Neuronal stem cell (in vitro differentiated cells): ENCODE measurements around the gene ATXN10.

Experiments
- DNase-seq: peaks from one replicate; pipeline ENCODE4 v3.0.0-alpha.2; 2013; ENCODE audit warnings: low spot score
- H2AFZ ChIP-seq: one replicate; pipeline ENCODE4 v1.6.1; 2013; ENCODE audit warnings: mild to moderate bottlenecking, low read length, inconsistent platforms
- H2AK5ac ChIP-seq: 2 replicates; pipeline ENCODE4 v1.6.1; 2013; ENCODE audit warnings: low read depth, mild to moderate bottlenecking, inconsistent platforms, low read length, moderate library complexity, mixed read lengths
- H2BK120ac ChIP-seq: 2 replicates; pipeline ENCODE4 v1.6.1; 2013; ENCODE audit warnings: low read depth, mild to moderate bottlenecking, inconsistent platforms, low read length, moderate library complexity, mixed read lengths
- H2BK12ac ChIP-seq: one replicate; pipeline ENCODE4 v1.6.1; 2013; ENCODE audit warnings: low read length, inconsistent platforms
- H2BK15ac ChIP-seq: 2 replicates; pipeline ENCODE4 v1.6.1; 2013; ENCODE audit warnings: mild to moderate bottlenecking, low read length, inconsistent platforms, mixed read lengths
- H2BK5ac ChIP-seq: one replicate; pipeline ENCODE4 v1.6.1; 2013; ENCODE audit warnings: inconsistent platforms, mild to moderate bottlenecking, low read length, moderate library complexity
- H3K14ac ChIP-seq: one replicate; pipeline ENCODE4 v1.6.1; 2013; ENCODE audit warnings: low read length, inconsistent platforms
- H3K18ac ChIP-seq: 2 replicates; pipeline ENCODE4 v1.6.1; 2013; ENCODE audit warnings: low read length, inconsistent platforms
- H3K23ac ChIP-seq: 2 replicates; pipeline ENCODE4 v1.6.1; 2013; ENCODE audit warnings: low read depth, mild to moderate bottlenecking, mixed read lengths, low read length, inconsistent platforms; ENCODE audit not compliant: poor library complexity
- H3K27ac ChIP-seq: replicated peaks from 3 replicates; pipeline ENCODE4 v1.5.1; 2013; ENCODE audit warnings: low read length, inconsistent platforms
- H3K27me3 ChIP-seq, 3 experiments: 2 replicates each; pipeline ENCODE4 v1.6.1; 2013; ENCODE audit warnings: low read length in 3 of 3, mild to moderate bottlenecking in 2 of 3, inconsistent platforms in 1 of 3, low read depth in 1 of 3, mixed read lengths in 1 of 3, moderate library complexity in 1 of 3; ENCODE audit not compliant: control insufficient read depth in 3 of 3, insufficient read depth in 3 of 3
- H3K36me3 ChIP-seq, 2 donors: replicated peaks in 1 of 2; 2 replicates each; pipeline ENCODE4 v1.6.1; 2013; ENCODE audit warnings: low read length in 2 of 2; ENCODE audit not compliant: control insufficient read depth in 2 of 2, insufficient read depth in 2 of 2
- H3K4ac ChIP-seq: 2 replicates; pipeline ENCODE4 v1.6.1; 2013; ENCODE audit warnings: inconsistent platforms, mild to moderate bottlenecking, low read length, moderate library complexity
- H3K4me1 ChIP-seq, 2 donors: 1 replicate in 1 of 2; 2 replicates in 1 of 2; pipeline ENCODE4 v1.6.1; 2013; ENCODE audit warnings: low read length in 2 of 2, low read depth in 1 of 2; ENCODE audit not compliant: control insufficient read depth in 2 of 2, insufficient read depth in 1 of 2
- H3K4me2 ChIP-seq: one replicate; pipeline ENCODE4 v1.6.1; 2013; ENCODE audit warnings: mild to moderate bottlenecking, low read length, inconsistent platforms; ENCODE audit not compliant: insufficient read depth, poor library complexity, severe bottlenecking
- H3K4me3 ChIP-seq, 2 donors: 2 replicates each; pipeline ENCODE4 v1.5.1; 2013; ENCODE audit warnings: low read length in 2 of 2, mild to moderate bottlenecking in 2 of 2, inconsistent platforms in 1 of 2, moderate library complexity in 1 of 2
- H3K79me1 ChIP-seq: one replicate; pipeline ENCODE4 v1.6.1; 2013; ENCODE audit warnings: low read depth, mild to moderate bottlenecking, inconsistent platforms, low read length, moderate library complexity
- H3K9ac ChIP-seq: one replicate; pipeline ENCODE4 v1.6.1; 2013; ENCODE audit warnings: mild to moderate bottlenecking, low read depth, low read length, inconsistent platforms; ENCODE audit not compliant: poor library complexity
- H3K9me3 ChIP-seq, 2 donors: replicated peaks in 1 of 2; 2 replicates each; pipeline versions ENCODE3 to v1.6.1; 2013; ENCODE audit warnings: low read length in 2 of 2, mild to moderate bottlenecking in 2 of 2, inconsistent platforms in 1 of 2, low read depth in 1 of 2, mixed read lengths in 1 of 2, moderate library complexity in 1 of 2; ENCODE audit not compliant: control insufficient read depth in 2 of 2, insufficient read depth in 1 of 2
- H4K8ac ChIP-seq: one replicate; pipeline ENCODE4 v1.6.1; 2013; ENCODE audit warnings: low read depth, mild to moderate bottlenecking, inconsistent platforms, low read length, moderate library complexity
- H4K91ac ChIP-seq: one replicate; pipeline ENCODE4 v1.6.1; 2013; ENCODE audit warnings: low read length, low read depth, mild to moderate bottlenecking, inconsistent platforms; ENCODE audit not compliant: poor library complexity
- WGBS, 2 donors: extraction: QIAGEN DNeasy Blood & Tissue Kit; methylation state at CpG; one replicate each; pipeline ENCODE4 v1.1.7; 2013; ENCODE audit warnings: missing lambda C conversion rate in 2 of 2, mixed read lengths in 1 of 2; ENCODE audit not compliant: insufficient read length in 2 of 2, insufficient replicate concordance in 1 of 2; ENCODE audit errors: extremely low coverage in 2 of 2; 5-methylcytosine and 5-hydroxymethylcytosine counted together

The ATXN10 gene

GRCh38 chr22:45626198-45626651 lies 45.4 kb upstream of the ATXN10 start:
- Histone ChIP-seq H2AFZ (no peak overlapping the region), H4K8ac (no peak overlapping the region), H3K4me3 (no peak overlapping the region), H3K27me3 (peaks cover 0 to 31% (median 2%) of the 10 kb centered on the region in 3 experiments), H3K79me1 (no peaks in the 10 kb centered on the region), H3K4me2 (no peak overlapping the region), H3K18ac (no peak overlapping the region), H4K91ac (no peak overlapping the region), H3K14ac (no peak overlapping the region), H3K27ac (no peak overlapping the region), H3K4ac (no peak overlapping the region), H2BK12ac (no peak overlapping the region), H3K9ac (no peak overlapping the region), H2BK120ac (no peak overlapping the region), H2BK5ac (peak overlapping the region; percentile 17), H3K4me1 (peaks cover 3% of the 10 kb centered on the region in 2 donors), H2BK15ac (no peak overlapping the region), H2AK5ac (no peak overlapping the region), H3K23ac (no peak overlapping the region), H3K36me3 (no peaks in the 10 kb centered on the region), H3K9me3 (no peaks in the 10 kb centered on the region)
- no peak for DNase-seq
- WGBS, 2 donors = no CpG with 5 or more reads among the region's 22 CpGs

GRCh38 chr22:45627489-45628233 lies 44.0 kb upstream of the ATXN10 start:
- Histone ChIP-seq H2BK12ac (no peak overlapping the region), H3K27me3 (peaks cover 0 to 38% (median 2%) of the 10 kb centered on the region in 3 experiments), H3K4me2 (no peak overlapping the region), H3K14ac (no peak overlapping the region), H2BK5ac (no peak overlapping the region), H3K23ac (no peak overlapping the region), H4K91ac (no peak overlapping the region), H3K18ac (no peak overlapping the region), H4K8ac (no peak overlapping the region), H3K79me1 (no peaks in the 10 kb centered on the region), H2AFZ (no peak overlapping the region), H3K9ac (no peak overlapping the region), H3K4me3 (no peak overlapping the region), H3K4me1 (peaks cover 4 to 5% of the 10 kb centered on the region in 2 donors), H3K36me3 (no peaks in the 10 kb centered on the region), H3K27ac (no peak overlapping the region), H2BK15ac (no peak overlapping the region), H2BK120ac (no peak overlapping the region), H3K9me3 (no peaks in the 10 kb centered on the region), H3K4ac (no peak overlapping the region), H2AK5ac (no peak overlapping the region)
- no peak for DNase-seq
- WGBS, 2 donors = no CpG with 5 or more reads among the region's 22 CpGs

- Histone ChIP-seq H2BK120ac (no peak overlapping the region), H3K4ac (no peak overlapping the region), H3K9me3 (no peaks in the 10 kb centered on the region), H2AK5ac (no peak overlapping the region), H4K91ac (no peak overlapping the region), H3K18ac (no peak overlapping the region), H3K9ac (no peak overlapping the region), H3K14ac (no peak overlapping the region), H3K27ac (no peak overlapping the region), H3K4me3 (no peak overlapping the region), H2BK15ac (no peak overlapping the region), H3K79me1 (no peaks in the 10 kb centered on the region), H3K36me3 (no peaks in the 10 kb centered on the region), H3K23ac (no peak overlapping the region), H2BK5ac (no peak overlapping the region), H3K4me2 (no peak overlapping the region), H3K27me3 (peaks cover 0 to 46% (median 2%) of the 10 kb centered on the region in 3 experiments), H2AFZ (no peak overlapping the region), H2BK12ac (no peak overlapping the region), H4K8ac (no peak overlapping the region), H3K4me1 (peaks cover 10 to 11% of the 10 kb centered on the region in 2 donors)
- DNase-seq = no peak
- no CpG with 5 or more reads among the region's 5 CpGs for WGBS, 2 donors
These were observed 43.1 kb upstream of the ATXN10 start for GRCh38 chr22:45628515-45628914.

- Histone ChIP-seq H3K9ac (no peak overlapping the region), H2BK12ac (no peak overlapping the region), H2AK5ac (peak overlapping the region; percentile 6), H3K9me3 (no peaks in the 10 kb centered on the region), H3K79me1 (no peaks in the 10 kb centered on the region), H3K4ac (no peak overlapping the region), H2BK5ac (no peak overlapping the region), H2BK15ac (no peak overlapping the region), H3K4me3 (no peak overlapping the region), H3K23ac (no peak overlapping the region), H2AFZ (peak overlapping the region; percentile 41), H3K27ac (no peak overlapping the region), H3K4me2 (no peak overlapping the region), H4K91ac (no peak overlapping the region), H3K4me1 (peaks cover 10 to 11% of the 10 kb centered on the region in 2 donors), H3K27me3 (peaks cover 0 to 51% (median 2%) of the 10 kb centered on the region in 3 experiments), H2BK120ac (no peak overlapping the region), H3K14ac (no peak overlapping the region), H3K36me3 (no peaks in the 10 kb centered on the region), H4K8ac (no peak overlapping the region), H3K18ac (peak overlapping the region; percentile 52)
- no CpG with 5 or more reads among the region's 15 CpGs for WGBS, 2 donors
- DNase-seq = no peak
These were observed 42.1 kb upstream of the ATXN10 start for GRCh38 chr22:45629469-45630089.
